ENCODE results near the gene SUSD5.
A peak's percentile ranks its signal among the peaks of the same experiment; 100 is the strongest.

The SUSD5 gene

DNA sequence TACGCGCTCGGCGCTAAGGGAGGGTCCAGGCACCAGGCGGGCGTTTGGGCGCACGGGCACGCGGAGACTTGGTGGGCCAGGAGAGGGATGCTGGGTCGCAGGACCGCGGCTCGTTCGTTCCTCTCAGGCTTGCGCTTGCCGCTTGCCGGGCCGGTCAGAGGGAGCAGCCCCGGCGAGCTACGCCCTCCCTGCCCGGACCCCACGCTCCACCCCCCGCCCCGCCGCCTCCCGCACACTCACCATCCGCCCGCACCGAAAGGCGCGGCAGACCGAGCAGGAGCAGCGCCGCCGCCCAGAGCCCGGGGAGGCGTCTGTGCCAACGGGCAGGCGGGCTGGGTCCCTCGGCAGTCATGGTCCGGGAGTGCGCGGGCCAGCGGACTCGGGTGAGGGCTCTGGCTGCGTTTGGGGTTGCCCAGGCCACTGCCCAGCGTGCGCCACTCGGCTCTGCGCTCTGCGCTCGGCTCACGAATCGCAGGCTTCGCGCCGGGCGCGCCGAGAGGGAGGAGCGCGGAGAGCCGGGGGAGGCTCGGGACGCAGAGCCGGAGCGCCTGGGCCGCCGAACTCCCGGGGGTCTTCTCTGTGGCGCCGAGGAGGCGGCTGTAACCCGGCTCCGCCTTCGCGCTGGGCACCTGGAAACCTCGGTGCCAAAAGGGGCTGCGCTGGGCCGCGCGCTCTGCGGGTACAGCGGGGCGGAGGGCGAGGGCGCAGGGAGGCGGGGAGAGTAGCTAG, at the start of gene SUSD5:
TSS of gene SUSD5 (minus strand) at position 365 of the 729 bp plus-strand sequence. CDS start at position 352, 13 bp downstream.
- Mint-ChIP-seq H3K4me1 (peaks cover 6% of the 10 kb centered on the region), H3K36me3 (ENCODE audit: low read depth) (no peaks in the 10 kb centered on the region), H3K27me3 (peaks cover 41% of the 10 kb centered on the region), H3K4me3 (peak within 1 kb of the TSS; percentile 6), H3K9me3 (no peaks in the 10 kb centered on the region), H3K27ac (no peak within 1 kb of the TSS)
- no peak for ATAC-seq
- DNase-seq, result no peak

DNA sequence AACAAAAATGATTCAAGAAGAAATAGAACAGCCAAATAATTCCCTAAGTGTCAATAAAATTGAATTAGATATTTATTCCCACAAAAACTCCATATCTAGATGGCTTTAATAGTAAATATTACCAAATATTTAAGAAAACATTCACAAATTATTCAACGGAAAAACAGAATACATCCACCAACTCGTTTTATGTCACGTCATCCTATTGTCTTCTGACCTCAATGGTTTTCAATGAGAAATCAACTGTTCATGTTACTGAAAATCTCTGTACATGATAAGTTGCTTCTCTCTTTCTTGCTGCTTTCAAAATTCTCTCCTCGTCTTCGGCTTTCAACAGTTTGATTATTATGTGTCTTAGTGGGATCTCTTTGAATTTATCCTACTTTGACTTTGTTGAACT, 41.5 kb upstream of the SUSD5 start:
- Mint-ChIP-seq H3K36me3 (ENCODE audit: low read depth) (no peaks in the 10 kb centered on the region), H3K4me1 (no peaks in the 10 kb centered on the region), H3K27me3 (peaks cover 4% of the 10 kb centered on the region), H3K9me3 (peaks cover 2% of the 10 kb centered on the region), H3K27ac (no peak overlapping the region), H3K4me3 (no peak overlapping the region)
- ATAC-seq, result no peak
- no peak for DNase-seq

DNA sequence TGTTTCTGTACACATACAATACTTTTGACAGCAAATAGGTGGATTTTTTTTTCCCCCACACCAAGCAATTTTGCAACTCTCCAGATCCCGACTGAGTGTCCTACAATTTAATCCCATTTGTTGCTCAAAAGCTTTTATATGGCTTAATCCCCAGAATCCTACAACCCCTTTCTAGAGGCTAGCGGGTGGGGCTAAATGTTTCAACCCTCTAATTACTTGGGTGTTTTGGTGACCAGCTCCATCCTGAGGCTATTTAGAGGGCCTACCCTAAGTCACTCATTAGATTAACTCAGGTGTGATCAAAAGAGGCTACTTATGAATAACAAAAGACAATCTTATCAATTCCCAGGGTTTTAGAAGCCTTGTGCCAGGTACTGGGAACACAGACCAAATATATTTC, 37.6 kb upstream of the SUSD5 start:
- DNase-seq, result no peak
- H3K27ac Mint-ChIP-seq, result no peak overlapping the region
- no peaks in the 10 kb centered on the region for H3K4me1 Mint-ChIP-seq
- H3K9me3 Mint-ChIP-seq, result no peaks in the 10 kb centered on the region
- no peaks in the 10 kb centered on the region for H3K36me3 Mint-ChIP-seq (ENCODE audit: low read depth)
- H3K4me3 Mint-ChIP-seq, result no peak overlapping the region
- H3K27me3 Mint-ChIP-seq, result peaks cover 8% of the 10 kb centered on the region
- no peak for ATAC-seq

DNA sequence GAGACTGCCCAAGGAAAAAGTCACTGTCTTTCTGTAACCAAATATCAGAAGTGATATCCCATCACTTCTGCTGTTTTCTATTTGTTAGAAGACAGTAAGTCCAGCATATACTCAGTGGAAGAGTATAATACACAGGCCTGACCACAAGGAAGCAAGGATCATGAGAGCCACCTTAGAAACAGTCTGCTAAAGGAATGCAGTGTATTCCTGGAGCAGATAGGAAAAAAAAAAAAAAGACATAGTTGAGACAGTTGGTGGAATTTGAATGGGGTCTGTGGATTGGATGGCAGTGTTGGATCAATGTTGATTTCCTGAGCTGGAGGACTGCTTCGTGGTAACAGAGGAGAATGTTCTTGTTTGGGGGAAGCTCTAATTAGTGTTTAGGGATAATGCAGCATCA, 32.1 kb upstream of the SUSD5 start:
- DNase-seq (no peak), ATAC-seq (no peak)
- Mint-ChIP-seq H3K9me3 (no peaks in the 10 kb centered on the region), H3K36me3 (ENCODE audit: low read depth) (no peaks in the 10 kb centered on the region), H3K27ac (no peak overlapping the region), H3K27me3 (peaks cover 20% of the 10 kb centered on the region), H3K4me1 (no peaks in the 10 kb centered on the region), H3K4me3 (no peak overlapping the region)

DNA sequence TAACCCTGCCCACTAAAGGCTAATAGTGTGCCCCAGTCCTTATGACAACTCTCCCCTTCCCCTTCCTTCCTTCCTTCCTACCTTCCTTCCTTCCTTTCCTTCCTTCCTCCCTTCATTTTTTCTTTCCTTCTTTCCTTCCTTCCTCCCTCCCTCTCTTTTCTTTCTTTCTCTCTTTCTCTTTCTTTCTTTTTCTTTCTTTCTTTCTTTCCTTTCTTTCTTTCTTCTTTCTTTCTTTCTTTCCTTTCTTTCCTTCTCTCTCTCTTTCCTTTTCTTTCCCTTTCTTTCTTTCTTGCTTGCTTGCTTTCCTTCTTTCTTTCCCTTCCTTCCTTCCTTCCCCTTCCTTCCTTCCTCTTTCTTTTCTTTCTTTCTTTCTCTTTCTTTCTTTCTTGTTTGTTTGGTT, 28.2 kb upstream of the SUSD5 start:
- Mint-ChIP-seq H3K27me3 (peaks cover 23% of the 10 kb centered on the region), H3K27ac (no peak overlapping the region), H3K9me3 (no peaks in the 10 kb centered on the region), H3K4me3 (no peak overlapping the region), H3K4me1 (no peaks in the 10 kb centered on the region), H3K36me3 (ENCODE audit: low read depth) (no peaks in the 10 kb centered on the region)
- no peak for ATAC-seq
- DNase-seq, result no peak

DNA sequence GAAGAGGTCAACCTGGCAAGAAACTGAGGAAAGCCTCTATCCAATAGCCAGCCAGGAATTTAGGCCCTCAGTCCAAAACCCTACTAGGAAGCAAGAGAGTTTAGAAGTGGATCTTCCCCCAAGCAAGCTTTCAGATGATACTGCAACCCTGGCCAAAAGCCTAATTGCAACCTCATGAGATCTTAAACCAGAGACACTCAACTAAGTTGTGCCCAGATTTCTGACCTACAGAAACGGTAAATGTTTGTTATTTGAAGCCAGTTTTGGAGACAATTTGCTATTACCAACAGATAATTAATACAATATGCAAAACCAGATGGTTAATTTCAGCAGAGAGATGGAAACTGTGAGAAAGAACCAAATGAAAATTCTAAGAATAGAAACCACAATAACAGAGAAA, 21.7 kb upstream of the SUSD5 start:
- DNase-seq (no peak), ATAC-seq (no peak)
- H3K4me3 Mint-ChIP-seq, result no peak overlapping the region
- H3K36me3 Mint-ChIP-seq (ENCODE audit: low read depth), result no peaks in the 10 kb centered on the region
- peaks cover 21% of the 10 kb centered on the region for H3K27me3 Mint-ChIP-seq
- H3K9me3 Mint-ChIP-seq, result no peaks in the 10 kb centered on the region
- H3K4me1 Mint-ChIP-seq, result no peaks in the 10 kb centered on the region
- no peak overlapping the region for H3K27ac Mint-ChIP-seq

DNA sequence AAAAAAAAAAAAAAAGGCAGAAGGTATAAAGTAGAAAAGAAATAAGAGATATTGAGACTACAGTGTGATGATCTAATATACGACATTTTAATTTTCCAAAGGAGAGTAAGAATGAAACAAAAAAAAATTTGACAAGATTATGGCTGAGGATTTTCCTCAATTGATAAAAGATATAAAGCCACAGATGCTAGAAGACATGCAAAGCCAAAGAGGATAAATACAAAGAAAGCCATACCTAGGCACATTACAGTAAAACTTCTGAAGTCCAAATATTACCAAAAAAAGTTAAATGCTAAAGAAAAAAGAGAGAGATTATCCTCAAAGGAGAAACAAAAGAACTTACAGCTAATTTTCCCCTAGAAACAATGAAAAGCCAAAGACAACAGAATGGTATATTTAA, 20.3 kb upstream of the SUSD5 start:
- Mint-ChIP-seq H3K36me3 (ENCODE audit: low read depth) (no peaks in the 10 kb centered on the region), H3K27me3 (peaks cover 22% of the 10 kb centered on the region), H3K27ac (no peak overlapping the region), H3K4me1 (no peaks in the 10 kb centered on the region), H3K9me3 (no peaks in the 10 kb centered on the region), H3K4me3 (no peak overlapping the region)
- ATAC-seq (no peak), DNase-seq (no peak)

DNA sequence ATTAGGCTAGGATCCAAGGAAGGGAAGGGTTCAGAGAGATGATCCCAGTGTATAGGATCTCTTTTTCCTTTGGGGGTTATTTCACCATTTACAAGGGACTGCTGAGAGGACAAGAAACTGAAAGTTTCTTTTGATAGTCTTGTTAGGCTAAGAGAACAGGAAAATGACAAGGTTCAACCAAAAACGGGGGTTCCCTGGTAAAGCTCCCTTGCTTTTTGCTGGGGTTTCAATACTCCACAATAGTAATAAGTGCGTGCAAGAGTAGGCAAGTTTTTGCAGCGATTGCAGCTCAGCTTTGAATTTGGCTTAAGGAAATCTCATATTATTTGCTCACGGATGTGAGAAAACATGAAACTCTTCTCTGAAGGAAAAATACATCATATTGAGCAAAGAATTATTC, 18.8 kb upstream of the SUSD5 start:
- H3K9me3 Mint-ChIP-seq, result no peaks in the 10 kb centered on the region

DNA sequence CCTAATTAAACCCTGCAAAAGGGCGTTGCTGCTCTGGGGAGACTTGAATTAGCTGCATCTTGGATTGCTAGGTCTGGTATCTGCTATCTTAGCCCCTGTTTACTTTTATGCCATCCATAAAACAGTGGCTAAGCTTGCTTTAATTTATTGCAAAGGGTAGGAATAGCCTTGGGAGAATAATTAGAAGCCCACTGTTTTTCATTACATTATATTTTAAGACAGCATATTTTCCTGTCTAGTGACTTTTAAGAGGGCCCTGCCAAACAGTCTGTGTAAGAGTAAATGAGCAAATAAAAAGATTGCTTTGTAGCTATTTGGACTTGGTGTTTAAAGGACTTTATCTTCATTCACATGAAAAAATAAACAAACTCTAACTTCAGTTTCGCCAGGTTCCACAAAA, 17.4 kb upstream of the SUSD5 start:
- H3K9me3 Mint-ChIP-seq, result no peaks in the 10 kb centered on the region
- no peak overlapping the region for H3K27ac Mint-ChIP-seq
- peaks cover 15% of the 10 kb centered on the region for H3K27me3 Mint-ChIP-seq
- no peaks in the 10 kb centered on the region for H3K36me3 Mint-ChIP-seq (ENCODE audit: low read depth)
- no peak for ATAC-seq
- no peak overlapping the region for H3K4me3 Mint-ChIP-seq
- no peak for DNase-seq
- H3K4me1 Mint-ChIP-seq, result no peaks in the 10 kb centered on the region

More for the DNA sequence above, 18.8 kb upstream of the SUSD5 start:
- Mint-ChIP-seq H3K27ac (no peak overlapping the region), H3K4me3 (no peak overlapping the region), H3K36me3 (ENCODE audit: low read depth) (no peaks in the 10 kb centered on the region), H3K4me1 (no peaks in the 10 kb centered on the region), H3K27me3 (peaks cover 15% of the 10 kb centered on the region)
- DNase-seq, result no peak
- no peak for ATAC-seq

DNA sequence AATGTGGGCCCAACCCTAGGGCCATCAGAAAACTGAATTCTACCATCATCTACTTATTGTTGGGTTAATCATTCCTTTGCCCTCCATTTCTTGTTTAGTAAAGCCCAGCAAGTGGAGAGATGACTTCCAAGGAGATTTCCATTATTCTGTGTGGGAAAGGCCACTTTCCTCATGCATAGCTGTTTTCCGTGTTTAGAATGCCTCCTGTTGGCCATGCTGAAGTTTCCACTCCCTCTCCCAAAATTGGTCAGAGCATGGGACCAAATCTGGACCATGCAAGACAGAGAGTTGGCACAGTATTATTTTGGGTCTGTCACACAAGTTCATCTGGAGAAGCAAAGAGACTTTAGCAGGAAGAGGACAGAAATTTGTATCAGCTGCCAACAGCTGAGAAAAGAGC, 15.3 kb upstream of the SUSD5 start:
- Mint-ChIP-seq H3K9me3 (no peaks in the 10 kb centered on the region), H3K27me3 (peaks cover 17% of the 10 kb centered on the region), H3K36me3 (ENCODE audit: low read depth) (no peaks in the 10 kb centered on the region), H3K4me3 (no peak overlapping the region), H3K4me1 (no peaks in the 10 kb centered on the region), H3K27ac (no peak overlapping the region)
- no peak for DNase-seq
- ATAC-seq, result no peak

DNA sequence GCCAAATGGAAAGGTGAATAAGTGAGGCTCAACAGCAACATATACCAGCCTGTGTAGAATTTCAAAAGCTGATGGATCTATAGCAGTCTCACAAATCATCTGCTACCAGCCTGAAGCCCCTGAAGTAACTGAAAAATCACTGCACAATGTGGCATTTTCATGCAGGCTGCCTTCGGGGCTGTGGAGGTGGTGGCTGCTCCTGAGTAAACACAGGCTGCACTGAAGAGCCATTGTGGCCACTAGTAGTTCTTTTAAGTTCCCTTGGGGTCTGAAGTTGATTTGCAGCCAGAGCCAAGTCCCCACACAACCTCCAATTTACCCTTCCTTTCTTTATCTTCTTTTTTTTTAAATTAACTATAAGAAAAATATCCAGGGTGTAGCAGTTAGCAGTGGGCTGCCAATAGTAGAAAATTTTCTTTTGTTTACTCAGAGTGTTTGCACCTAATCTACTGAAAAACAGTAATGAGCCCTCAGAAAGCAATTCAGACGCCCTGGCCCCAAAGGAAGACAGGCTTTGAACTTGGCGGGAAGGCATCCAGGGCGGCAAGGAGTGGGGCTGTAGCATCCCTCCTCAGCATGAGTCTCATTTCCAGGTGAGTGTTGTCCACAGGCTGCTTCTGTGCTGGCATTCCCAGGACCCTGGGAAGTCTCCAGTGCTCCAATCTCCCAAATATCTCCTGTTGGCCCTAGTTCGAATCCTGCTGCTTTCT, 13.3 kb upstream of the SUSD5 start:
- Mint-ChIP-seq H3K4me1 (no peaks in the 10 kb centered on the region), H3K4me3 (no peak overlapping the region), H3K27me3 (peaks cover 18% of the 10 kb centered on the region), H3K27ac (no peak overlapping the region), H3K36me3 (ENCODE audit: low read depth) (no peaks in the 10 kb centered on the region), H3K9me3 (no peaks in the 10 kb centered on the region)
- ATAC-seq (no peak), DNase-seq (no peak)

DNA sequence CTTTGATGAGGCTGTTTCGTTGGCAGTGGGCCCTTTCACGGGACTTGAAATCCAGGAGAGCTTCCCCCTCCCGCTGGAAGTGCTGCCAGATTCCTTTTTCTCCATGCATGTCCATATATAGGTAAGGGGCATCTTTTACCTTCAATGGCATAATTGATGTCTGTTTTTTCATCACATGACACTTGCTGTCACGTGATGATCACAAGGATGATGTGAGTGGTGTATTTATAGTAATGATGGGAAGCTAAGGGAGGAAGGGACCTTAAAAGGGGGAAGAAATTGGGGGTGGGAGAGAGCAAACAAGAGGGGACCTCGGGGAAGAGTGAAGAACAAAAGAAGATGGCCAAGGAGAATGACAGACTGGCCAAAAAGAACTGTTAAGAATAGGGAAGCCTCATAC, 11.3 kb upstream of the SUSD5 start:
- Mint-ChIP-seq H3K9me3 (no peaks in the 10 kb centered on the region), H3K27ac (no peak overlapping the region), H3K4me1 (no peaks in the 10 kb centered on the region)

DNA sequence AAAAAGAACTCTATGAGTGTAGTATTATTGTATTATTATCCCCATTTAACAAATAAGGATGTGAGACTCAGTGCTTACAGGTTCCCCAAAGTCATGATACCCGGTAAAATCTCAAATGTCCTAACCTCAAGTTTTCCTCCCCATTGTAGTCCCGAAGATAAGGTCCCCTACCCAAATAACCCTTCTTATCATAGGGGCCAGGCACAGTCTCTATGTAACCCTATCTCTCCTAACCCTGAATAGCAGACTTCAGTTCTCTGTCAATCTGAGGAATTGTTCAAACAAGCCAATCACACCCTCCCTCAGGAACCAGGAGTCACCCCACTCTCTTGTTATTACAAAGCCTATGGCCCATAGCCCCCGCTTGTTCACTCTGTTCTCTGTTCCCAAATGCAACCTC, 10.5 kb upstream of the SUSD5 start:
- Mint-ChIP-seq H3K27me3 (peaks cover 21% of the 10 kb centered on the region), H3K4me1 (no peaks in the 10 kb centered on the region), H3K9me3 (no peaks in the 10 kb centered on the region), H3K36me3 (ENCODE audit: low read depth) (no peaks in the 10 kb centered on the region), H3K27ac (no peak overlapping the region), H3K4me3 (no peak overlapping the region)
- DNase-seq (no peak), ATAC-seq (no peak)

More for the DNA sequence above, 11.3 kb upstream of the SUSD5 start:
- Mint-ChIP-seq H3K27me3 (peaks cover 15% of the 10 kb centered on the region), H3K4me3 (no peak overlapping the region), H3K36me3 (ENCODE audit: low read depth) (no peaks in the 10 kb centered on the region)
- ATAC-seq (no peak), DNase-seq (no peak)

DNA sequence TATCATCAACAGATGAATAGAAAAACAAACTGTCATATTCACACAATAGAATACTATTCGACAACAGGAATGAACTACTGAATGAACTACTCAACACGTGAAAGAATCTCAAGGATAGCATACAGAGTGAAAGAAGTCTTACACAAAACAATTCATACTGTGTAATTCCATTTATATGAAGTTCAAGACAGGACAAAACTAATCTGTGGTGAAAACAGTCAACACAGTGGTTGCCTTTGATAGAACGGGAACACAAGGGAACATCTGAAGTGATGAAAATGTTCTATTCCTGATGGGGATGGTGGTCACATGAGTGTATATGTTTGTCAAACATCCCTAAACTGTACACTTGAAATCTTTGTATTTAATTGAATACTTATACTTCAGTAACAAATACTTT, 2.6 kb upstream of the SUSD5 start:
- Mint-ChIP-seq H3K27ac (no peak overlapping the region), H3K36me3 (ENCODE audit: low read depth) (no peaks in the 10 kb centered on the region), H3K27me3 (peaks cover 40% of the 10 kb centered on the region), H3K9me3 (no peaks in the 10 kb centered on the region), H3K4me3 (no peak overlapping the region), H3K4me1 (peaks cover 6% of the 10 kb centered on the region)
- DNase-seq (no peak), ATAC-seq (no peak)

DNA sequence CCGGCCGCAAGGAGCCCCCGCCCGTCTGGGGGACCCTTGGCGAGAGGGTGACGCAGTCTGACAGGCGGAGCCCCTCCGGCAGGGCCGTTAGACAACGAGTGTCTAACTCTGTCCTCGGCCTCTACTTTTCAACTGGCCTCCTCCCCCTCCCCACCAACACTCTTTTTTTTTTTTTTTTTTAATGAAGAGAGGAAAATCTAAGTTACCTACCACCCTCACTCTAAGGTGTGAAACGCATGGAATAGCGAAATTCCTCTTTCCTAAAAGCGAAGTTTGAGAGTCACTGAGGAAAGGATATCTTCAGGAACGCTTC, 521 bp upstream of the SUSD5 start:
- Mint-ChIP-seq H3K27me3 (peaks cover 43% of the 10 kb centered on the region), H3K27ac (no peak overlapping the region), H3K4me3 (no peak overlapping the region), H3K9me3 (no peaks in the 10 kb centered on the region), H3K4me1 (peaks cover 6% of the 10 kb centered on the region), H3K36me3 (ENCODE audit: low read depth) (no peaks in the 10 kb centered on the region)
- DNase-seq (no peak), ATAC-seq (no peak)
